Fibroblast of gingiva (primary cell): ENCODE data around the gene NFIB.

Source experiments
- DNase-seq: peaks from one replicate; pipeline ENCODE4 v3.0.0-alpha.2; 2011; ENCODE audit warnings: low read depth

The NFIB gene

GRCh38 chr9:14313951-14314423 is at the start of gene NFIB:
TSS of gene NFIB (minus strand) at chr9:14314141. CDS start at chr9:14313511, 630 bp downstream.
- peak; percentile 49 for DNase-seq

- DNase-seq: peak; percentile 96
These were observed 48.2 kb upstream of the NFIB start for GRCh38 chr9:14362175-14362574.

DNA sequence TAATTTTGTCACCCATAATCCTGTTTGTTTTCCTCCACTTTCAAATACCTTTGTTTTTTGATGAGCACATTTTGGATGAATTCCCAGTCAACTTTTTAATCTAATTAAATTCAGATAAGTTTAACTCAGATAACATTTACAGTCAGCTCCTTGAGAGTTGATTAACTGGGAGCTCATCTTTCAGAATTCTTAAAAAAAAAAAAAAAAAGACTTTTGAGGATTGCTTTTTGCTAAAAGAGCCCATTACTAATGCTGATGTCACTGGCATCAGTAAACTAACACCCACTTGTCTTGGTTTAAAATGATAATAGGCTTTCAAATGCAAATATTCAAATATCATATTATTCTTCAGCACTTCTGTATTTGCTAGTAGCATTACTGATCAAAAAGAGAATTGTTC is 47.1 kb upstream of the NFIB start:
- no peak for DNase-seq

DNA sequence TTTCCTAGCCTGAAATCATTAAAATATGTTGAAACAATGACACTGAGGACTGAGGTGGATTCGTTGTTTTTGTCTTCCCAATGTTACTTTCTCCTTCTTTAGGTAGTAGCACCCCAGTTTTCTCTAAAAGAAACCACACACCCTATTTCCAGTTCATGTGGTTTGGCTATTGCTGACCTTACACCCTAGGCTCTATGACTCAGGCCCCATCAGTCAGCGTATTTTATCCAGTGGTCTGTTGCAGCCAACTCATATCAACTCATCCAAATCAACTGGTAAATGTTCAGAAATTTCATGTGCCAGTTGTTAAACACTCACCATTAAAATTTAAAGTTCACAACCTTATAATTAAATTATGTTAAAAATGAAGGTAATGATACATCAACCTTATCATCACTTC is 44.6 kb upstream of the NFIB start:
- no peak for DNase-seq

- DNase-seq: no peak
These were observed 42.7 kb upstream of the NFIB start for GRCh38 chr9:14356351-14357265.

GRCh38 chr9:14354201-14354600 is 40.3 kb upstream of the NFIB start:
- no peak for DNase-seq

DNA sequence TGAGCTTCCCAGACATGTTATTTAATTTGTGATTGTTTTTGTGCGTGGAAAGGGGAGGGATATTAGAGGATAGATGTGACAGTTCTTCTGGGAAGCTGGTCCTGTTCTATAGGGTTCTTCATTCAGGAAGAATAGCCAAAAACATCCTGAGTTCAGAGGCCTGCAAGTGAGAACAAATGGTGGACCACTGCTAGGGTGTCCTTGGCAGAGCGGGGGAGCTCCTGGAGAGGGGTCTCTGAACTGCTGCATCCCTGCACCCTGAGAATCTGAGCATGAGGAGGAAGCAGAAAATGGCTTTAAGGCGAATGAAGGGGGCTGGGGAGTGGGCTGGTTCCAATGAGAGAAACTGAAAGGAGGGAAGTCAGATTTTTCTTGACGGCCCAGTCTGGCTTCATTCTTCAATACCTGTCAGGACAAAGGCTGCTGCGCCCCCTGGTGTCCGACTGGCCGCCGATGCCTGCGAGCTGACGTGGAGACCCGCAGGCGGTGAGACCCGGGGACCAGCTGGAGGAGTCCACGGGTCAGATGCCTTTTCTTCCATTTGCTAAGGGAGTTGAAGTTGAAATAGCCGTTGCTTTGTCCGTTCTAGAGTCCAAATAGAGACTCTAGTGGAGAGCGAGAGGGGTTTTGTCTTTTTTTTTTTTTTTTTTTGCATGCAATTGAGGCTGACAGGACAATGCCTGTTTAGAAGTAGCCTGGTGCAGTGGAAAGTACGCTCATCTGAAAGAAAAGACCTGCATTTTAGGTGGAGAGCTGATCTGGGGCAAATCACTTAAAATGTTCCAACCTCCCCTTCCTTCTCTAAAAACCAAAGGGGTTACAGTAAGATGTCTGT is 39.5 kb upstream of the NFIB start:
- DNase-seq: peak; percentile 70

GRCh38 chr9:14352503-14352902 is 38.6 kb upstream of the NFIB start:
- DNase-seq: no peak

GRCh38 chr9:14351221-14351836 is 37.4 kb upstream of the NFIB start:
- DNase-seq: no peak

GRCh38 chr9:14350754-14351153 is 36.8 kb upstream of the NFIB start:
- no peak for DNase-seq

- no peak for DNase-seq
These were observed 36.4 kb upstream of the NFIB start for GRCh38 chr9:14350349-14350728.

GRCh38 chr9:14349447-14350348 is 35.8 kb upstream of the NFIB start:
- no peak for DNase-seq

GRCh38 chr9:14349146-14349446 is 35.2 kb upstream of the NFIB start:
- no peak for DNase-seq

DNA sequence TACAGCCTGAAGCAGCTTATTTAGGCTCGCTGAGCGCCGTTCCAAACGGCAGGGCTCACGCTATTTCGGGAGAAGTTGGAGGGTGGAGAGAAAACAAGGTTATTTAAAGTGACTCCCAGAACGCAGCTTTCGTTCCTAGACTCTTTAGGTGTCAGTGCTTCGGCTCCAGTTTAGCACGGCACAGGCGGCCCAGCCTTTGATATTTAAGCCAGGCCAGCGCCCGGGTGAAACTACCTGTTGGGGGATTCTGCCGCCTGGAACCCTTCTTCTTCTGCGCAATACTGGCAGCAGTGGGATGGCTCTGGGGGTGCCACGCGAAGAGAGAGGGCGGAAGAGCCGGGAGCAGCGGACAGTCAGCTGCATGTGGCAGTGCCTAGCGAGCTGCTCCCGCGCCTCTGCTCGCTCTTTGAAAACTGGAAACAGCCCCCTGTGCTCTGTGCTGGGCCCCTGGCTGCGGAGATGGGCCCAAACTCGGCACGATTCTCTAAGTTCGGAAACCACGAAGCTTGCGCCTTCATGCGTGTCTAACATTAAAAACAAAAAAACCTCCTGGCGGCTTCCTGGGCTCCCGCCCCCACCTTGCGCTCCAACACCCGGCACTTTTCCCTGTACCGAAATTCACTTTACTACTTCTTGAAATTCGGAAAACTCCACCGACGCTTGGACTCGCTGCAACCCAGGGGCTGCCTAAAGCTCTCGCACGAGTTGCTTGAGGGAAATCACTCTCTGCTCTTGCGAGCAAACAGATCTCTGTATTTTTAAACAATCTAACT is 34.6 kb upstream of the NFIB start:
- DNase-seq: no peak

GRCh38 chr9:14348123-14348372 is 34.1 kb upstream of the NFIB start:
- no peak for DNase-seq

GRCh38 chr9:14347406-14348122 is 33.6 kb upstream of the NFIB start:
- DNase-seq: peak; percentile 20

- no peak for DNase-seq
These were observed 33.0 kb upstream of the NFIB start for GRCh38 chr9:14346811-14347405.

DNA sequence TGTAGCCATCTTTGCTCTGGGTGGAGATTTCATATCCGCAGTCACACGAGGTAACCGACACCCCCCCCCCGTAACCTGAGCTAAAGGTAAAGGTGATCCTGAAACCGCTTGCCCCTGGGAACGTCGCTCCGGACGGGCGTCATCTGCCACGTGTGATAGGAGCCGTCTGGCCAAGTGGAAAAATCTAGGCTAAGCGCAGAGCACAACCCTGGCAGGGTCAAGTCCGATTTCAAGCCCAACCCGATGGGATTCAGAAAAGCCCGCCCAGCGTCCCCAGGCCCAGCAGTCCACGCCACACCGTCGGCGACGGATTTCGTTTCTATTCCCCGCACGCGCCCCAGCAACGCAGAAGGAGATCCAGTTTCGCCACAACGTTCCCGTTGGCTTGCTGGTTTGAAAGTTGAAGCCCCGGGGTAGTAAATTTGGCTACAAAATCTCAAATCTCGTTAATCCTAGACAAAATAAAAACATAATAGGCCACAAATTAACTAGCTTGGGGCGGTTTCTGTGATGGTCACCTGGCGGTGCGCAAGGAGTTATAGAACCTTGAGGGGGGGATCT is 32.4 kb upstream of the NFIB start:
- no peak for DNase-seq

DNA sequence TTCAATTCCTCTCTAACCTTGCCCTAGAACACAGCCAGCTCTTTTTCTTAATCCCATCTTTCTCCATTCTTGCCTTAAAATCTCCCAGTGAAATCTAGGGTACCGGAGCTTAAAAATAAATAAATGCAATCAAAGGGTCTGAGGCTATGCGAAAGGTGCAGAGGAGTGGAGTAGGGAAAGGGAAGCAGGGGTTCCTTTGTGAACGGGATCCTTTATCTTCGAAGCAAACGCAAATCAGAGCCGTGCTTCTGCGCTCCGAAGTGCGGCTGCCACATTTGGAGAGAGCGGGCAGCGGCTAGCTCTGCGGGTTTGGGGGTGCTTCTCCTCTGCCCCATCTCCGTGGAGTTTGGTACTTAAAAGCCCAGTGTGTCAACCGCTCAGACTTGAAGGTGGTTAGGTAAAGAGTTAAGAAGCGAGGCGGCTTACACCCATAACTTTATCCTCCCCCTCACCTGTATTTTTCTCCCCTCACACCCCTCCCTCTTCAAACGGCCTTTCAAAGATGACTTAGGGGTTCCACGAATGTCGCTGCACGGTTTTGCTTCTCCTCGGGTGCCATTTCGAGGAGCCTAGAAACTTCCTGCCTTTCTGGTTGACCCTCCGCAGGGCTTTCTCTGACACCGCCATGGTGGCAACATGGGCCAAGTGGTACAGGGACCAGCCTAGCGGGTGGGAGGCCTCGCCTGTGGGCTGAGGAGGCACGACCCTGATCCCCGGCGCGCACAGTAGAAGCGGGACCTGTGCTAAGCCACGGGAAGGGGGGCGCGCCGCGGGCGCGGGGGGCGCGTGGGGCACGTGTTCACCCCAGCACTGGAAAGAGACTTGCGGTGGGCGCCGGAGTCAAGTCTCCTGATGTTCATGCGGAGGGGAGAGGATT is 31.7 kb upstream of the NFIB start:
- no peak for DNase-seq
